C4-2B (cell line): ENCODE measurements around the gene RAB31.

ENCODE experiments used
- H3K27ac ChIP-seq: fragments of 450-650 bp; 2 replicates; pipeline ENCODE4 v1.5.1; 2017
- ZFX ChIP-seq: fragments of 450-650 bp; IDR thresholded peaks from 2 replicates; pipeline ENCODE4 v1.6.1; 2017
- TF ChIP-seq, protein P1 (sequence below): fragments of 450-650 bp; conservative IDR thresholded peaks from 2 replicates; pipeline ENCODE4 v1.5.1; 2017; ENCODE audit warnings: mild to moderate bottlenecking

The RAB31 gene

DNA sequence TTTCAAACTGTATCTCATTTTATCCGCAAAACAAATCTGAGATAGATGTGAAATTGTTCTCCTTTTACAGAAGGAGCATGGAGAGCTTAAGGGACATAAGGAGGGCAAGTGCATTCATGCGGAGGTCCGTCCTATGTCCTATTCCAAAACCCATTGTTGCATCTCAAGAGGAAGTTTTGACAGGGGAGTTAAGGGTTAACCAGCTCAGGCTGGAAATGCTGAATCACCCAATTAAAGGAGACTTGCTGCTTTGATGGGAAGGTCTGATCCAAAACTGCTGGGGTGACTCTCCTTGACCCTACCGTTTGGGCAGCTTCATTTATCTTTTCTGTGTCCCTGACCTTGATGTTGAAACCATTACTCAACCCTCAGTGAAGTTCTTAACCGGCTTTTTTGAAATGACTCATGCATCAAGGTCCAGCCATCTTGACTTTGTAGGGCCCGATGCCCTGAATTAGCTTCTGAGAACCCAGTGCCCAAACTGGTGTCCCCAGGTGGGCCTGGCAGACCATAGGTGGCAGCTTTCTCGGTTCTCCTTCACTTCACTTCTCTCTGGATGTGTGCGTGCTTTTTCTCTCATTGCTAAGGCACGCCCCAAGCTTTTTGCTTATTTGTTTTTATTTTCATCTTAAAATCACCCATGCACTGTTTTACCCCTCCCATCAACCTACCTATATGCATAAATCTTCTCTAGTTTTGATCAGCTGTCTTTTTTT lies 161.8 kb downstream of the RAB31 start:
- TF ChIP-seq, protein P1, sequence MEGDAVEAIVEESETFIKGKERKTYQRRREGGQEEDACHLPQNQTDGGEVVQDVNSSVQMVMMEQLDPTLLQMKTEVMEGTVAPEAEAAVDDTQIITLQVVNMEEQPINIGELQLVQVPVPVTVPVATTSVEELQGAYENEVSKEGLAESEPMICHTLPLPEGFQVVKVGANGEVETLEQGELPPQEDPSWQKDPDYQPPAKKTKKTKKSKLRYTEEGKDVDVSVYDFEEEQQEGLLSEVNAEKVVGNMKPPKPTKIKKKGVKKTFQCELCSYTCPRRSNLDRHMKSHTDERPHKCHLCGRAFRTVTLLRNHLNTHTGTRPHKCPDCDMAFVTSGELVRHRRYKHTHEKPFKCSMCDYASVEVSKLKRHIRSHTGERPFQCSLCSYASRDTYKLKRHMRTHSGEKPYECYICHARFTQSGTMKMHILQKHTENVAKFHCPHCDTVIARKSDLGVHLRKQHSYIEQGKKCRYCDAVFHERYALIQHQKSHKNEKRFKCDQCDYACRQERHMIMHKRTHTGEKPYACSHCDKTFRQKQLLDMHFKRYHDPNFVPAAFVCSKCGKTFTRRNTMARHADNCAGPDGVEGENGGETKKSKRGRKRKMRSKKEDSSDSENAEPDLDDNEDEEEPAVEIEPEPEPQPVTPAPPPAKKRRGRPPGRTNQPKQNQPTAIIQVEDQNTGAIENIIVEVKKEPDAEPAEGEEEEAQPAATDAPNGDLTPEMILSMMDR = no peak
- no peak for TF ChIP-seq ZFX
- no peak overlapping the region for H3K27ac ChIP-seq

DNA sequence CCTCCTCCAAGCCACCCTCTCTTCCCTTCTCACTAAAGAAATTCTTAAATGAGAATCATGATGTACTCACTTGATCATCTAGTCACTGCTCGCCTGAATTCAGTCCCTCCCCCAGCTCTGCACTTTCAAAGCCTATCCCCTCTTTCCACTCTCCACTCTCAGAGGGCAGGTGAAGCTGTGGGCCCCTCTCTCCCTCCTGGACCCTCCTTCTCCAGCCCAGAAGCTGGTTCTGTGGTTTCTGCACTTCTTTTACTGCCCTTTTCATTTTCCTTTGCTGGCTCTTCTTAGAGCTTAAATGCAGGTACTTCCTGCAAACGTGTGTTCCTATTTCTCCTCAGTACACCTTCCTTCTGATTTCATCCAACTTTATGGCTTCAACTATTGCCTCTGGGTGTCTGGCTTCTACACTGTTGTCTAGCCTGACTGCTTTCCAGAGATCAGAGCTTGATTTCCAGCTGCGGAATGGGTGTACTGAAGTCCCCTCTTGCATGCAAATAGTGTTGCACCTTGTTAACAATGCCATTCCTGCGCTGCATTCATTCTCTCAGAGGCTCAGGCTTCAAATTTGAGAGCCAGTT lies 162.4 kb downstream of the RAB31 start:
- no peak overlapping the region for H3K27ac ChIP-seq
- TF ChIP-seq, protein P1 = no peak
- no peak for TF ChIP-seq ZFX

DNA sequence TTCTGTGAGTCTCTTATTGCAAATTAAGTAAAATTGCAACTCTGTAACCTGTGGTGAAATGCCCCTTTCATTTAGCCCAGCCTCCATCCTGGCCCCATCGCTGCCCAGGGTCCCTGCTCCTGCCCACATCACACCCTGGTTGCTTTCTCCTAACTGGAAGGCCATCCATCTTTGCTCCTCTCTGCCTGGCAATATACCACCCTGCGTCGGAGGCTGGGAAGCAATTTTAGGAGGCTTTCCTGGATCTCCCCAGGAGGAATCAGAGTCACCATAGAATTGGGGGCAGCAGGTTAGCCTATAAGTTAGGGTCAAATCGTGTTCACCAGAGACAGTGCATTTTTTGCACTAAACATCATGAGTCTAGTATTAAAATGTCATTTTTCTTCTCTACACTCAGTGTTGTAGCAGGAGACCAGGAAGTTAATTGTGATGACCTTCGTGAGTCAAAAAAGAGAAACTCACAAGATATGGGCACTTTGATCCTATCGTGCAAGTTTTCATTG lies 163.2 kb downstream of the RAB31 start:
- no peak for TF ChIP-seq ZFX
- TF ChIP-seq, protein P1 = no peak
- H3K27ac ChIP-seq = no peak overlapping the region

DNA sequence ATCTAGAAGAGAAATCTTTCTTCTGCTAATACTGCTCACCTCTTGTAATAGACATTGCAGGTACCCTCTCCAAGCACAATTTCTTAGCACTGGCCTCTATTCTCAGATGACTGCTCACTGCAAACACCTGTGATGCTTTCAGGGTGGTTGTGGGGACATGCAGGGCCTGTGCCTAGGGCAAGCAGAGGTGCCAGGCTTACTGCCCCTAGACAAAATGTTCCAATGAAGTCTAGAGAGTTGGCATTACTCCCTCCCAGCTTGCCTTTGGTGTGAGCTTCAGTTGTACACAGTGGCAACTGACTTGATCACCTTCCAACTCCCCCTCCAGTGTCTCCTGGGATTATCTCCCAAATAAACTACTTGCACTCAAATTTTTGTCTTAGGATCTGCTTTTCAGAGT lies 164.7 kb downstream of the RAB31 start:
- H3K27ac ChIP-seq = no peak overlapping the region
- no peak for TF ChIP-seq ZFX
- TF ChIP-seq, protein P1 = no peak

DNA sequence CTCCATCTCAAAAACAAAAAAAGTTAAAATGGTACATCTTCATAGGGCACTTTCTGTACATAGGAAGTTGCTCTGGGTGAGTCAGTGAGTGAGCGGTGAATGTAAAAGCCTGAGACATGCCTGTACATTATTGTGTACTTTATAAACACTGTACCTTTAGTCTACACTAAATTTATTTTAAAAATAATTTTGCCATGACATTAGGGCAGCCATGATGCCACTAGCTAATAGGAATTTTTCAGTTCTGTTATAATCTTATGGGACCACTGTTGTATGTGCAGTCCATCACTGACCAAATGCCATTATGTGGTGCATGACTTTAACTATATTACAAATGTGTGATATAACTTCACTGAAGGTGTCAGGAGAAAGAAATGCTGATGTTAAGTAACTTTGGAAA lies 166.6 kb downstream of the RAB31 start:
- TF ChIP-seq, protein P1 = no peak
- TF ChIP-seq ZFX = no peak
- no peak overlapping the region for H3K27ac ChIP-seq

DNA sequence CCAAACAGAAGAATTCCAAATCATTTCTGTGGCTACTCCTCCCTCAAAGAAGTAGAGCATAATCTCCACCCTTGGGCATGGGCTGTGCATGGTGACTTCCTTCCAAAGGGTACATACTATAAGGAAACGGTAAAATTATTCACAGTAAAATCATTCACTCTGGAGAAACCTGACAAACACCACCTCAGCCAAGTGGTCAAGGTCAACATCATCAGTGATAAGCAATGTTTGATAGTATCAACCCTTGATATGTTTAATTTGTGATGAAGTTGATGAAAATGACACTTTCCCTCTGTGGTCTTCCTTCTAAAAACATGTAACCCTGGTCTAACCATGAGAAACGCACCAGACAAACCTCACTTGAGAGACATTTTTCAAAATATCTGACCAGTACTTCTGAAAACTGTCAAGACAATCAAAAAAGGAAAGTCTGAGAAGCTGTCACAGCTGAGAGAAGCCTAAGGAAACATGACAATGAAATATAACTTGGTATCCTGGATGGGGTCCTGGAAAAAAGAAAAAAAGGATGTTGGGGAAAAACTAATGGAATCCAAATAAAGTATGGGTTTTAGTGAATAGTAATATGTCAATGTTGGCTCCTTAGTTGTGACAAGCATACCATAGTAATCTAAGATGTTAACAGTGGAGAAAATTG lies 168.2 kb downstream of the RAB31 start:
- TF ChIP-seq ZFX = no peak
- TF ChIP-seq, protein P1 = no peak
- no peak overlapping the region for H3K27ac ChIP-seq
